ENCODE measurements around the gene DMP1.
"Not testable (repeated sequence)": the region's sequence is repeated elsewhere in the genome, so short reads cannot be mapped to it uniquely, and the experiment has no call there.

Gene DMP1

GRCh38 chr4:87690947-87691346 lies 40.9 kb downstream of the DMP1 start:
- not testable (repeated sequence) for DNase-seq

DNA sequence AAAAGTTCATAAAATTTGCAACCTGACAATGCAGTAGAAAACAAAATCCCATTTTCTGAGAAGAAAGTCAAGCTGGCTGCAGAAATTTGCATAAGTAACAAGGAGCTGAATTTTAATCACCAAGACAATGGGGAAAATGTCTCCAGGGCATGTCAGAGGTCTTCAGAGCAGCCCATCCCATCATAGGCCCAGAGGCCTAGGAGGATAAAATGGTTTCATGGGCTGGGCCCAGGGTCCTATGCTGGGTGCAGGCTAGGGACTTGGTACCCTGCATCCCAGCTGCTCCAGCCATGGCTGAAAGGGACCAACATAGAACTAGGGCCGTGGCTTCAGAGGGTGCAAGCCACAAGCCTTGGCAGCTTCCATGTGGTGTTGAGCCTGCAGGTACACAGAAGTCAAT lies 42.0 kb downstream of the DMP1 start:
- not testable (repeated sequence) for DNase-seq

DNA sequence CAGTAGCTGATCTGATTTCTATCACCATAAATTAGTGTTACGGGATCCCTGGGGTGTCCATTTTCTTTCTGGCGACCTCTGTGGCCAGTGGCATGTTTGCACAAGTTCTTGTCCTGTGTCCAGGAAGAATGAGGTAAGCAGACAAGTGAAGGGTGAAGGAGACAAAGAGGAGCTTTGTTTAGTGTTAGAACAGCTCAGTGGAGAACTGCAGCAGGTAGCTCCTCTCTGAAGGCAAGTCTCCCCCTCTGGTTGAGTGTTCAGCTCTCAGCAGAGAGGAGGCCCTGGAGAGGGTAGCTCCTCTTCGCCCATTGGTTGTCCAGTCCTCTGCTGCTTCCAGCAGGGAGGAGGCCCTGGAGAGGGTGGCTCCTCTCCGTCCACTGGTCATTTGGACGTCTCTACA lies 47.2 kb downstream of the DMP1 start:
- DNase-seq, result no peak

GRCh38 chr4:87697945-87698344 lies 47.9 kb downstream of the DMP1 start:
- DNase-seq, result no peak

GRCh38 chr4:87698394-87698793 lies 48.3 kb downstream of the DMP1 start:
- DNase-seq, result no peak

DNA sequence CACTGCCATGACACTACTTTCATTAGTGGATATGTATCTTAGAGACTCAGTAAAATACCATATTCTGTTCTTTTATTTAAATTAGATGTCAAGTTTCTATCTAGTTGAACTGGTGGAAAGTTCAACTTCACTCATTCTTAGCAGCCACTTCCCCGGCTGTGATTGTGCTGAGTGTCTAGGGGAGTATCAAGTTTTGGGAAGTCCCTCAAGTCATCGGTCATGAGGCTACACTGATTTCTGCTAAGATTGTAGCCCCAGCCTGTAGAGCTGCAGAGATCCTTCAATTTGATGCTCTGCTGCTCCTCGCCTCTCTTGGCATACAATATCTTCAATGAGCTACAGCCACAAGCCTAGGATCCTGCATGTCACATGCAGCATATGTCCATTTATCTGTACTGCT lies 53.9 kb downstream of the DMP1 start:
- DNase-seq, result no peak

- no peak for DNase-seq
Measured at GRCh38 chr4:87707279-87707918, 57.3 kb downstream of the DMP1 start.
